ENCODE measurements around the gene MITD1. TPM values are rescaled to one million over a fixed set of nuclear protein-coding genes. Genes with fewer than 3 reads are reported as not detected.
A peak's percentile ranks its signal among the peaks of the same experiment; 100 is the strongest.

Gene MITD1
- total and polyA plus RNA-seq, 2 of the 13 experiments (the other 11 are each of a cell fraction or from before 2014, with no cell fraction given), result 17.8 to 43.7 TPM

DNA sequence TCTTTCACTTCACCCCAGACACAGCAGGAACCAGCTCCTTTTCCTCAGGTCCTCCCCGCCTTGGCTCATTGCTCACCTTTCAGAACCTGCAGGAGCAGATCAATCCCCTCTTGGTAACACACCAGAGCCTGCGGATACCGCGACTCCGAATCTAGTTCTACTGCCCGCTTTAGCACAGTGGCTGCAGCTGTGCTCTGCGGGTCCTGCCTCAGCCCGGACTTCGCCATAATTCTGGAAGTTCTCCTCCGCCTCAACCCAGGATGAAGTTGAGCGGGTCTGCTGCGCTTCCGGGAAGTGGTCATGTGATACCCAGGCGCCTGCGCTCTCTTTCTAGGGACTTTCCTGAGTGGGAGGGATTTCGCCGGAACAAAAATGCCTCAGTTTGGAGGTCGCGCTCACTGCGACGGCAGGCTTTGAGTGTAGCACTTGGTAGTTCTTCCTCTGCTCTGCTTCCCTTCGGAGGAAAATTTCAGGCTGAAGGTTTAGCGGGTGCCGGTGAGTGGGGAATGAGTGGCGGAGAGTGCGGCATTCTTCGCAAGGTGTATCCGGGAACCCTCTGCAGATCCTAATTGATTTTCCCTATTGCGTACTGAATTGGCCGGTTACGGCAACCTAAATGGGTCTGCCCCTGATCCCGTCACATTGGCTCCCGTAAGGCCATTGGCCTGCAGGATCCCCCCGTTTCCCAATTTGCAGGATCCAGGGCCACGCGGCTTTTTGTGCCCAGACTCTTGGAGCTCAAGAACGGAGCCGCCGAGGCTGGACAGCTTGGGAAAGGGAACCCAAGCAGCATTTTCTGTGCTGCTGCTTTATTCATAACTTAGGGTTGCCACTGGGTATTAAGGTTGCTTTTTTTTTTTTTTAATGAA lies at the start of gene MITD1, which contains the start of gene MRPL30 (continued):
- TF ChIP-seq ZBTB40 (IDR thresholded peaks at IDR 0.05) (peak; percentile 90), ZBTB40 (CRISPR knock-in tag; IDR thresholded peaks at IDR 0.05) (peak; percentile 84), NFE2L2 (IDR thresholded peaks at IDR 0.05; ENCODE audit: low read length) (no peak; the same call in 1 of the 2 replicates), ZNF629 (CRISPR knock-in tag; conservative IDR thresholded peaks at IDR 0.05) (peak; percentile 64; the same call in 1 of the 2 replicates), DR1 (CRISPR knock-in tag; IDR thresholded peaks at IDR 0.05) (peak; percentile 95), ATAD3A (CRISPR knock-in tag; IDR thresholded peaks at IDR 0.05) (no peak; the same call in 1 of the 2 replicates), GLI4 (CRISPR knock-in tag; IDR thresholded peaks at IDR 0.05; ENCODE audit: borderline replicate concordance) (peak; percentile 89; the same call in 1 of the 2 replicates), ELF1 (CRISPR knock-in tag; IDR thresholded peaks at IDR 0.05) (peak; percentile 99)
- TF ChIP-seq, protein P1, sequence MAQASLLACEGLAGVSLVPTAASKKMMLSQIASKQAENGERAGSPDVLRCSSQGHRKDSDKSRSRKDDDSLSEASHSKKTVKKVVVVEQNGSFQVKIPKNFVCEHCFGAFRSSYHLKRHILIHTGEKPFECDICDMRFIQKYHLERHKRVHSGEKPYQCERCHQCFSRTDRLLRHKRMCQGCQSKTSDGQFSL (CRISPR knock-in tag; IDR thresholded peaks at IDR 0.05), result peak; percentile 85
- TF ChIP-seq, protein P2, sequence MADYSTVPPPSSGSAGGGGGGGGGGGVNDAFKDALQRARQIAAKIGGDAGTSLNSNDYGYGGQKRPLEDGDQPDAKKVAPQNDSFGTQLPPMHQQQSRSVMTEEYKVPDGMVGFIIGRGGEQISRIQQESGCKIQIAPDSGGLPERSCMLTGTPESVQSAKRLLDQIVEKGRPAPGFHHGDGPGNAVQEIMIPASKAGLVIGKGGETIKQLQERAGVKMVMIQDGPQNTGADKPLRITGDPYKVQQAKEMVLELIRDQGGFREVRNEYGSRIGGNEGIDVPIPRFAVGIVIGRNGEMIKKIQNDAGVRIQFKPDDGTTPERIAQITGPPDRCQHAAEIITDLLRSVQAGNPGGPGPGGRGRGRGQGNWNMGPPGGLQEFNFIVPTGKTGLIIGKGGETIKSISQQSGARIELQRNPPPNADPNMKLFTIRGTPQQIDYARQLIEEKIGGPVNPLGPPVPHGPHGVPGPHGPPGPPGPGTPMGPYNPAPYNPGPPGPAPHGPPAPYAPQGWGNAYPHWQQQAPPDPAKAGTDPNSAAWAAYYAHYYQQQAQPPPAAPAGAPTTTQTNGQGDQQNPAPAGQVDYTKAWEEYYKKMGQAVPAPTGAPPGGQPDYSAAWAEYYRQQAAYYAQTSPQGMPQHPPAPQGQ (CRISPR knock-in tag; IDR thresholded peaks at IDR 0.05; ENCODE audit: borderline replicate concordance), result peak; percentile 90; the same call in 1 of the 2 replicates
- TF ChIP-seq, protein P3, sequence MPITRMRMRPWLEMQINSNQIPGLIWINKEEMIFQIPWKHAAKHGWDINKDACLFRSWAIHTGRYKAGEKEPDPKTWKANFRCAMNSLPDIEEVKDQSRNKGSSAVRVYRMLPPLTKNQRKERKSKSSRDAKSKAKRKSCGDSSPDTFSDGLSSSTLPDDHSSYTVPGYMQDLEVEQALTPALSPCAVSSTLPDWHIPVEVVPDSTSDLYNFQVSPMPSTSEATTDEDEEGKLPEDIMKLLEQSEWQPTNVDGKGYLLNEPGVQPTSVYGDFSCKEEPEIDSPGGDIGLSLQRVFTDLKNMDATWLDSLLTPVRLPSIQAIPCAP (CRISPR knock-in tag; IDR thresholded peaks at IDR 0.05; ENCODE audit: low read depth), result no peak
- TF ChIP-seq, protein P4, sequence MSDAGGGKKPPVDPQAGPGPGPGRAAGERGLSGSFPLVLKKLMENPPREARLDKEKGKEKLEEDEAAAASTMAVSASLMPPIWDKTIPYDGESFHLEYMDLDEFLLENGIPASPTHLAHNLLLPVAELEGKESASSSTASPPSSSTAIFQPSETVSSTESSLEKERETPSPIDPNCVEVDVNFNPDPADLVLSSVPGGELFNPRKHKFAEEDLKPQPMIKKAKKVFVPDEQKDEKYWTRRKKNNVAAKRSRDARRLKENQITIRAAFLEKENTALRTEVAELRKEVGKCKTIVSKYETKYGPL (CRISPR knock-in tag; IDR thresholded peaks at IDR 0.05), result peak; percentile 72

Measured in HepG2 (cell line).